ENCODE results near the gene DPF3.

DNA sequence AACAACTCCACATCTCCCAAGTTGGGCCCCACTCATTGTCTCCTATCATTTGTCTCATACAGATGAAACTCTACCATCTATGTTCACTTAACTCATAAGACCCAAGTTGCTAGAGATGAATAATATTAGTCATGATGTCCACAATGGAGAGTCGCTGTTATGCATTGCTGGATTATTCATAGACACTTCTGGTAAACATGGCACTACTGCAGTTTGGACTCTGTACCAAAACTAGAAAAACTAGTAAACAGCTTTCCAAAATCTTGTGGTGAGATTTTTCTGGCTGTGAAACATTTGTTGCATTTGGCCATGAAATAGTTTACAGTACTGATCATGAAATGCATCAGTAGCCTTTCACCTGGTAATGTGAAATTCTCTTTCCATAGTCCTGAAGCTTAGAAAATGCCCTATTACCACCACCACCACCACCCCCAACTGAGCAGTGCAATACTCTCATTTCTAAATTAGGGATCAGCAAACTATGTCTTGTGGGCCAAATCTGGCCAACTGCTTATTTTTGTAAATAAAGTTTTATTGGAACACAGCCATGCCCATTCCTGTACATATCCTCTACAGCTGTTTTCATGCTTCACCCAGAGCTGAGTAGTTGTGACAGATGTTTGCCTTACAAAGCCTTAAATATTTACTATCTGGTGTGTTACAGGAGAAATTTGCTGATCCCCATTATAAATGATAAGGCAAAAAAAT lies 236.5 kb downstream of the DPF3 start:
- TF ChIP-seq GATA3 (IDR thresholded peaks at IDR 0.05; ENCODE audit: low read depth, low read length), result no peak
- no peak for TF ChIP-seq GATA2 (IDR thresholded peaks at IDR 0.05; ENCODE audit: low read depth, low read length)
